SH-SY5Y (cell line): ENCODE results near the gene IFT74.

Experiments
- GATA2 ChIP-seq: IDR thresholded peaks from 2 replicates; pipeline ENCODE4 v1.6.1; 2011; ENCODE audit warnings: mild to moderate bottlenecking, low read depth, low read length
- GATA3 ChIP-seq: IDR thresholded peaks from 2 replicates; pipeline ENCODE4 v1.6.1; 2011; ENCODE audit warnings: low read depth, mild to moderate bottlenecking, low read length, moderate library complexity

DNA sequence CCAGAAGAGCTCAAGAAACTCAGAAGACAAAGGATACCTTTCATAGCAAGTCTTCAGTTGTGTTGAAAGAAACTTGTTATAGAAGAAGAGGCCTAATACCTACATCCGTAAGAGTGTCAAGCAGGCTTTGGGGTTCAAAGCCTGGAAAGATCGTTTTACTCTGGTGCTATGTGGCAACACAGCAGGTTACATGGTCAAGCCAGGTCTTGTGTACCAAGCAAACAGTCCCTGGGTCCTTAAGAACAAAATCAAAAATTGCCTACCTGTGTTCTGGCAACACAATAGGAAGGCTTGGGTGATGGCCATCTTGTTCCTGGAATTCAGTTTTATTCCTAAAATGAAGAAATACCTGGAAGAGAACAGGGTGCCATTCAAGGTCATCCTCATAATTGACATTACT lies 81.3 kb downstream of the IFT74 start:
- TF ChIP-seq GATA2 (no peak), GATA3 (no peak)
